HepG2 (cell line): ENCODE measurements around the gene ADI1. TPM values are rescaled to one million over a fixed set of nuclear protein-coding genes. Genes with fewer than 3 reads are reported as not detected.

Source experiments
- AGO1 ChIP-seq: fragments of 200-400 bp; formaldehyde crosslinking; IDR thresholded peaks from 2 replicates; pipeline ENCODE4 v1.6.1; 2017; ENCODE audit warnings: mild to moderate bottlenecking, low read depth, low read length, moderate library complexity; ENCODE audit not compliant: poor library complexity, severe bottlenecking
- CENPBD1 ChIP-seq: sonication (generic); formaldehyde crosslinking; IDR thresholded peaks from 2 replicates; pipeline ENCODE4 v1.8.0; 2022; ENCODE audit warnings: missing genetic modification reagents, low read depth, mild to moderate bottlenecking, borderline replicate concordance
- GPN1 ChIP-seq: sonication (generic); formaldehyde crosslinking; IDR thresholded peaks from 2 replicates; pipeline ENCODE4 v1.5.1; 2020; ENCODE audit warnings: missing genetic modification reagents, borderline replicate concordance
- HOMEZ ChIP-seq: IDR thresholded peaks from 2 replicates; pipeline ENCODE4 v1.6.1; 2016; ENCODE audit warnings: low read depth
- KAT7 ChIP-seq: IDR thresholded peaks from 2 replicates; pipeline ENCODE4 v1.6.1; 2018; ENCODE audit warnings: borderline replicate concordance, missing compliant biosample characterization
- MXI1 ChIP-seq: IDR thresholded peaks from 3 replicates; pipeline ENCODE4 v1.6.1; 2012; ENCODE audit warnings: low read depth, low read length, inconsistent platforms, borderline replicate concordance
- POGZ ChIP-seq: sonication (generic); formaldehyde crosslinking; IDR thresholded peaks from 2 replicates; pipeline ENCODE4 v1.4.0; 2020; ENCODE audit warnings: mild to moderate bottlenecking, missing genetic modification reagents
- RERE ChIP-seq: IDR thresholded peaks from 2 replicates; pipeline ENCODE4 v1.6.1; 2016; ENCODE audit warnings: low read depth, missing genetic modification reagents, missing compliant biosample characterization
- SMYD3 ChIP-seq: sonication (generic); formaldehyde crosslinking; IDR thresholded peaks from 2 replicates; pipeline ENCODE4 v1.8.1; 2023; ENCODE audit warnings: mild to moderate bottlenecking, missing genetic modification reagents
- SNAPC2 ChIP-seq: sonication (generic); formaldehyde crosslinking; IDR thresholded peaks from 2 replicates; pipeline ENCODE4 v1.8.1; 2022; ENCODE audit warnings: mild to moderate bottlenecking, missing genetic modification reagents
- STAT6 ChIP-seq: sonication (generic); formaldehyde crosslinking; IDR thresholded peaks from 2 replicates; pipeline ENCODE4 v1.4.0; 2020; ENCODE audit warnings: missing genetic modification reagents, mild to moderate bottlenecking, borderline replicate concordance
- ZNF232 ChIP-seq: sonication (generic); formaldehyde crosslinking; IDR thresholded peaks from 2 replicates; pipeline ENCODE4 v1.4.0; 2020; ENCODE audit warnings: missing genetic modification reagents, borderline replicate concordance
- ZNF276 ChIP-seq: sonication (generic); formaldehyde crosslinking; IDR thresholded peaks from 2 replicates; pipeline ENCODE4 v1.4.0; 2020; ENCODE audit warnings: mild to moderate bottlenecking, low read depth, missing genetic modification reagents
- ZNF691 ChIP-seq: sonication (generic); formaldehyde crosslinking; IDR thresholded peaks from 2 replicates; pipeline ENCODE4 v1.4.0; 2020; ENCODE audit warnings: missing genetic modification reagents, low read depth, mild to moderate bottlenecking, borderline replicate concordance
- polyA plus RNA-seq, 8 experiments: library from polyadenylated mRNA; depleted of rRNA in 3 of 8; stranded (reverse) in 7 of 8; unstranded in 1 of 8; fragments of >200 nt; fragmentation: Illumina TruSeq in 4 of 8; extraction: Trizol in 4 of 8; gene quantifications; 2 replicates each; pipeline versions ENCODE4 v1.2.1 to v1.2.3, GENCODE V29; 2011 to 2016; ENCODE audit warnings: low read depth in 4 of 8, missing spikeins in 1 of 8, mixed read lengths in 1 of 8; ENCODE audit not compliant: insufficient read depth in 1 of 8
- total RNA-seq, 5 experiments: library from RNA; depleted of rRNA; stranded (reverse); fragments of >200 nt; fragmentation: Illumina TruSeq; extraction: Trizol; gene quantifications; 2 replicates each; pipeline ENCODE4 v1.2.3, GENCODE V29; 2016; ENCODE audit warnings: low read depth in 1 of 5

Gene ADI1
- total and polyA plus RNA-seq, 2 of the 13 experiments (the other 11 are each of a cell fraction or from before 2014, with no cell fraction given): 28.7 to 123 TPM

GRCh38 chr2:3558205-3559014 lies 39.1 kb upstream of the ADI1 start, which contains the start of gene RNASEH1 (continued):
- TF ChIP-seq POGZ (CRISPR knock-in tag) (peak; percentile 90), SNAPC2 (peak; percentile 94), ZNF232 (CRISPR knock-in tag) (peak; percentile 96), GPN1 (CRISPR knock-in tag) (0 out of 2 replicates have a peak, but pooled peaks have one; percentile 53), SMYD3 (peak; percentile 91; the same call in 1 of the 2 replicates), MXI1 (peak; percentile 98), KAT7 (CRISPR knock-in tag) (peak; percentile 85; the same call in 1 of the 2 replicates), ZNF276 (peak; percentile 98), CENPBD1 (CRISPR knock-in tag) (peak; percentile 5; the same call in 1 of the 2 replicates), ZNF691 (CRISPR knock-in tag) (peak; percentile 92; the same call in 1 of the 2 replicates), HOMEZ (CRISPR knock-in tag) (peak; percentile 84), STAT6 (CRISPR knock-in tag) (peak; percentile 99; the same call in 1 of the 2 replicates), RERE (peak; percentile 87), AGO1 (peak; percentile 70)
